ENCODE measurements around the gene MID1.

MID1 gene

DNA sequence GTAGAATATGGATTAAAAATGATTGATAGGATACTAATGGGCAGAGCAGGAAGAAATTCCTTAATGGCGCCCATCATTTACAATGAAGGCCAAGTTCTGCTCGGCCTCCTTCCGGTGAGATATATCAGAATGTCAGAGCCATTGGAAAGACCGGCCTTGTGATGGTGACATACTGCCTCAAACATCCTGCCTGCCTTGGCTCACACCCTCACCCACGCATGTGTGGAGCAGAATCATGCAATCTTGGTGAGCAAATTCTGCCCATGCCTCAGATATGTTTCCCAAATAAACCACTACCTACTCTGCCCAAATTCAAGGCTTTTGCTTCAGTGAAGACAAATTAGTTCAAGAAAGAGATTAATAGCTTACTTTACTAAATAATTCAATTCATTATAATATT, 163.3 kb downstream of the MID1 start:
- peaks cover 57% of the 10 kb centered on the region for H3K36me3 ChIP-seq (ENCODE audit: insufficient read depth, low read depth, low read length)
- H3K27ac ChIP-seq (ENCODE audit: low read length) = no peak overlapping the region
- no peaks in the 10 kb centered on the region for H3K27me3 ChIP-seq (ENCODE audit: insufficient read depth, low read length)
- H3K4me3 ChIP-seq (ENCODE audit: low read length) = no peak overlapping the region
- H3K9ac ChIP-seq (ENCODE audit: low read depth, low read length) = no peak overlapping the region
- no peaks in the 10 kb centered on the region for H3K4me1 ChIP-seq (ENCODE audit: insufficient read depth, low read length)
- no peaks in the 10 kb centered on the region for H3K9me3 ChIP-seq (ENCODE audit: insufficient read depth, low read depth, low read length)

DNA sequence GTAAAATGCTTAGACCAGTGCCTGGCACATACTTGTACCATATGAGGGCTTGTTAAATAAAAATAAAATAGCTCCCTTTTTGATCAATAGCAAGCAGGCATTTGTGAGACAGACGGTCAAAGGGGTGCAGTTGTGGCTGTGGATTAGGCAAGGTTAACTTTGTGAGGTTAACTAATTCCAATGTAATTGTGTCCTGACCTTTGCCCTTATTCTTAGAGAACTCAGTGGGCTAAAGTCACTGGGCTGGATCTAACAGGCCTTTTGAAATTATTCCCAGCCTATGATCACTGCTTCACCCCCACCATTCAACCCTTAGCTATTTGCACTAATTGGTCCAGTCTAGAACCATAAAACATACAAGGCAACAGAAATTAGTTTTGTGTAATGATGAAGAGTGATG, 166.4 kb downstream of the MID1 start:
- H3K27ac ChIP-seq (ENCODE audit: low read length) = no peak overlapping the region
- no peaks in the 10 kb centered on the region for H3K27me3 ChIP-seq (ENCODE audit: insufficient read depth, low read length)
- H3K9me3 ChIP-seq (ENCODE audit: insufficient read depth, low read depth, low read length) = no peaks in the 10 kb centered on the region
- H3K4me3 ChIP-seq (ENCODE audit: low read length) = no peak overlapping the region
- no peak overlapping the region for H3K9ac ChIP-seq (ENCODE audit: low read depth, low read length)
- H3K4me1 ChIP-seq (ENCODE audit: insufficient read depth, low read length) = no peaks in the 10 kb centered on the region
- H3K36me3 ChIP-seq (ENCODE audit: insufficient read depth, low read depth, low read length) = peaks cover 58% of the 10 kb centered on the region

DNA sequence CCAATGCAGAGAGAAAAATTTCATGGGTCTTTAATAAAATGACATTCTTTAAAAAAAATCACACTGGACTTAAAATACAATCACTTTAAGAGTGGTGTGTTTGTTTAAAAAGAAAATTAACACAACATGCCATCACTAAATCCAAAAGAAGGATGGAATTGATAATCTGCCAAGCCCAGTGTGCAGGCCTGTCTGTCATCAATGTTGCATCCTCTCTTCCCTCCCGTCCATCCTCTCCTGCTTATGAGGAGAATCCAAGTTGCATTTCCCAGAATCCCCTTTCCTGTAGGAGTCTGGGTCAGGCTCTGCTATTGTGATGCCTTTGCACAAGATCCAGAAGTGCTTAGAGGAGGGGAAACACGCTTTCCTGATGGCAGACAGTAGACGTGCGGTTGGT, 169.4 kb downstream of the MID1 start:
- Histone ChIP-seq H3K4me1 (ENCODE audit: insufficient read depth, low read length) (no peaks in the 10 kb centered on the region), H3K27me3 (ENCODE audit: insufficient read depth, low read length) (no peaks in the 10 kb centered on the region), H3K4me3 (ENCODE audit: low read length) (no peak overlapping the region), H3K9ac (ENCODE audit: low read depth, low read length) (no peak overlapping the region), H3K9me3 (ENCODE audit: insufficient read depth, low read depth, low read length) (no peaks in the 10 kb centered on the region), H3K36me3 (ENCODE audit: insufficient read depth, low read depth, low read length) (peaks cover 59% of the 10 kb centered on the region), H3K27ac (ENCODE audit: low read length) (no peak overlapping the region)

- H3K9me3 ChIP-seq (ENCODE audit: insufficient read depth, low read depth, low read length) = no peaks in the 10 kb centered on the region
- no peak overlapping the region for H3K9ac ChIP-seq (ENCODE audit: low read depth, low read length)
- H3K4me1 ChIP-seq (ENCODE audit: insufficient read depth, low read length) = no peaks in the 10 kb centered on the region
- H3K4me3 ChIP-seq (ENCODE audit: low read length) = no peak overlapping the region
- H3K27me3 ChIP-seq (ENCODE audit: insufficient read depth, low read length) = no peaks in the 10 kb centered on the region
- H3K36me3 ChIP-seq (ENCODE audit: insufficient read depth, low read depth, low read length) = peaks cover 59% of the 10 kb centered on the region
- no peak overlapping the region for H3K27ac ChIP-seq (ENCODE audit: low read length)
Measured at GRCh38 chrX:10450229-10450958, 170.0 kb downstream of the MID1 start.

DNA sequence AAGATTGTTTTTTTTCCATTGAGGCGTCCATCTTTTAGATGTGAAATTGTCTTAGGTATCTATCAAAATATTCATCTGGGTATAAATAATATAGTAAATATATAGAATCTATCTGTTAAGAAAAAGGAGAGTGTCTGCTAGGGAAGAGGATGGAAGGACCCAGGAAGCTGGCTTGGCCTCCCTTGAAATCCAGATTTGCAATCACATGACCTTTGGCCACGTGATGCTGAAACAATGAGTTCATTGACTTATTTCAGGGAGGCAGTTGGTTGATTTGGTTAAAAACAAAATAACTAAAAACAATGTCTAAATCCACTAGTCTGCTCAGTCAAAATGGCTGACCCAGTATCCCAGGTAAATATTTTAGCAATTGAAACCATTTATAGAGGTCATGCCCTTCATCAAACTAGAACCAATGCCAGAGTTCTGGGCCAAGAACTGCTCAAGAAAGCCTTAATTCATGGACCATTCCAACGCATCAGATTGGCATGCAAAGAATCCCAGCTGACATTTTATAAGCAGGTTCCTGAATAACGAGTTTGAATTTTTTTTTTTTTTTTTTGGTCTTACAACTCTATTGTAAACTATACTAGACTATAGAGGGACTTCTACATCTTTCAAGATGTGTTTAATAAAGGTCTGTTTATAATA, 172.7 kb downstream of the MID1 start:
- no peak overlapping the region for H3K9ac ChIP-seq (ENCODE audit: low read depth, low read length)
- no peak overlapping the region for H3K4me3 ChIP-seq (ENCODE audit: low read length)
- H3K4me1 ChIP-seq (ENCODE audit: insufficient read depth, low read length) = no peaks in the 10 kb centered on the region
- no peaks in the 10 kb centered on the region for H3K9me3 ChIP-seq (ENCODE audit: insufficient read depth, low read depth, low read length)
- no peak overlapping the region for H3K27ac ChIP-seq (ENCODE audit: low read length)
- H3K36me3 ChIP-seq (ENCODE audit: insufficient read depth, low read depth, low read length) = peaks cover 33% of the 10 kb centered on the region
- H3K27me3 ChIP-seq (ENCODE audit: insufficient read depth, low read length) = no peaks in the 10 kb centered on the region

DNA sequence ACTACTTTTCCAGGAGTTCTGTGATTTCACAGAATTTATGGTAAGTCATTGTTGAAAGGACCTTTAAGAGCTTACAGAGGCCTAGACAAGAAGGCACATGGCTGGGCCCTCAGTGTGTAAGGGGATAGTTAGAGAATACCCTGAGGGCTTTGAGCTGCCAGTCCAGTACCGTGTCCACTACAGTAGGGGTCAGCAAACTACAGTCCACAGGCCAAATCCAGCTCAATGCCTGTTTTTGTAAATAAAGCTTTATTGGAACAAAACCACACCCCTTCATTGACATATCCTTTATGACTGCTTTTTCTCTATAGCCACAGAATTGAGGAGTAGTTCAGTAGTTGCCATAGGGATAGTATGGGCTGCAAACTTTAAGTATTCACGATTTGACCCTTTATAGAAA, 176.2 kb downstream of the MID1 start:
- Histone ChIP-seq H3K27me3 (ENCODE audit: insufficient read depth, low read length) (no peaks in the 10 kb centered on the region), H3K9ac (ENCODE audit: low read depth, low read length) (no peak overlapping the region), H3K27ac (ENCODE audit: low read length) (no peak overlapping the region), H3K9me3 (ENCODE audit: insufficient read depth, low read depth, low read length) (no peaks in the 10 kb centered on the region), H3K4me3 (ENCODE audit: low read length) (no peak overlapping the region), H3K4me1 (ENCODE audit: insufficient read depth, low read length) (0 out of 2 replicates have a peak, but pooled peaks cover 3% of the 10 kb centered on the region), H3K36me3 (ENCODE audit: insufficient read depth, low read depth, low read length) (peaks cover 14% of the 10 kb centered on the region; the same call in 1 of the 2 replicates)

- H3K4me3 ChIP-seq (ENCODE audit: low read length) = peak overlapping the region; percentile 20; the same call in 1 of the 2 replicates
- no peaks in the 10 kb centered on the region for H3K9me3 ChIP-seq (ENCODE audit: insufficient read depth, low read depth, low read length)
- H3K27ac ChIP-seq (ENCODE audit: low read length) = no peak overlapping the region
- no peak overlapping the region for H3K9ac ChIP-seq (ENCODE audit: low read depth, low read length)
- H3K36me3 ChIP-seq (ENCODE audit: insufficient read depth, low read depth, low read length) = no peaks in the 10 kb centered on the region
- 0 out of 2 replicates have a peak, but pooled peaks cover 3% of the 10 kb centered on the region for H3K4me1 ChIP-seq (ENCODE audit: insufficient read depth, low read length)
- no peaks in the 10 kb centered on the region for H3K27me3 ChIP-seq (ENCODE audit: insufficient read depth, low read length)
Measured at GRCh38 chrX:10441464-10441863, 178.9 kb downstream of the MID1 start.

- Histone ChIP-seq H3K27me3 (ENCODE audit: insufficient read depth, low read length) (no peaks in the 10 kb centered on the region), H3K9ac (ENCODE audit: low read depth, low read length) (no peak overlapping the region), H3K9me3 (ENCODE audit: insufficient read depth, low read depth, low read length) (no peaks in the 10 kb centered on the region), H3K4me1 (ENCODE audit: insufficient read depth, low read length) (no peaks in the 10 kb centered on the region), H3K4me3 (ENCODE audit: low read length) (no peak overlapping the region), H3K27ac (ENCODE audit: low read length) (no peak overlapping the region), H3K36me3 (ENCODE audit: insufficient read depth, low read depth, low read length) (no peaks in the 10 kb centered on the region)
Measured at GRCh38 chrX:10433296-10433965, 187.0 kb downstream of the MID1 start.

- H3K9me3 ChIP-seq (ENCODE audit: insufficient read depth, low read depth, low read length) = no peaks in the 10 kb centered on the region
- no peak overlapping the region for H3K27ac ChIP-seq (ENCODE audit: low read length)
- no peaks in the 10 kb centered on the region for H3K36me3 ChIP-seq (ENCODE audit: insufficient read depth, low read depth, low read length)
- no peak overlapping the region for H3K9ac ChIP-seq (ENCODE audit: low read depth, low read length)
- H3K4me3 ChIP-seq (ENCODE audit: low read length) = no peak overlapping the region
- no peaks in the 10 kb centered on the region for H3K4me1 ChIP-seq (ENCODE audit: insufficient read depth, low read length)
- H3K27me3 ChIP-seq (ENCODE audit: insufficient read depth, low read length) = no peaks in the 10 kb centered on the region
Measured at GRCh38 chrX:10429908-10430307, 190.5 kb downstream of the MID1 start.

GRCh38 chrX:10427249-10427648, 193.1 kb downstream of the MID1 start:
- Histone ChIP-seq H3K4me3 (ENCODE audit: low read length) (no peak overlapping the region), H3K9ac (ENCODE audit: low read depth, low read length) (no peak overlapping the region), H3K27me3 (ENCODE audit: insufficient read depth, low read length) (no peaks in the 10 kb centered on the region), H3K9me3 (ENCODE audit: insufficient read depth, low read depth, low read length) (no peaks in the 10 kb centered on the region), H3K36me3 (ENCODE audit: insufficient read depth, low read depth, low read length) (no peaks in the 10 kb centered on the region), H3K27ac (ENCODE audit: low read length) (no peak overlapping the region), H3K4me1 (ENCODE audit: insufficient read depth, low read length) (no peaks in the 10 kb centered on the region)

DNA sequence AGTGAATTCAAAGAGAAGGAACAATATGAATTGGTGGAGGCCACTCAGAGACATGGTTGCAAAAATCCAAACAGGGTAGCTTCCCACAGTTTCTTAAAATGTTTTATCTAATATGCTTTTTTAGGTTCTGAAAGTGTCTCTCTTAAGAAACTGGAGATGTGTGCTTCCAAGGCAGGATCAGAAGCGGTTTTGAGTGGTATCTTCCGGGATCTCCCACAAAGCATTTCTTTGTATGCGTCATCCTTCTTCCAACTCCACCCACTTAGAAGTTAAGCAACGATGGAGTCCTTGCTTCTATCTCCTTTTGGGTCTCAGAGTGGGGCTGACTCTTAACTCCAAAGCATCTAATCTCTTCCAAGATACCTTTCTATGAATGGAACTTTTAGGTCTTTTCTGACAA, 196.7 kb downstream of the MID1 start:
- H3K27me3 ChIP-seq (ENCODE audit: insufficient read depth, low read length) = no peaks in the 10 kb centered on the region
- no peaks in the 10 kb centered on the region for H3K9me3 ChIP-seq (ENCODE audit: insufficient read depth, low read depth, low read length)
- no peak overlapping the region for H3K27ac ChIP-seq (ENCODE audit: low read length)
- H3K36me3 ChIP-seq (ENCODE audit: insufficient read depth, low read depth, low read length) = no peaks in the 10 kb centered on the region
- H3K9ac ChIP-seq (ENCODE audit: low read depth, low read length) = no peak overlapping the region
- no peaks in the 10 kb centered on the region for H3K4me1 ChIP-seq (ENCODE audit: insufficient read depth, low read length)
- H3K4me3 ChIP-seq (ENCODE audit: low read length) = no peak overlapping the region

DNA sequence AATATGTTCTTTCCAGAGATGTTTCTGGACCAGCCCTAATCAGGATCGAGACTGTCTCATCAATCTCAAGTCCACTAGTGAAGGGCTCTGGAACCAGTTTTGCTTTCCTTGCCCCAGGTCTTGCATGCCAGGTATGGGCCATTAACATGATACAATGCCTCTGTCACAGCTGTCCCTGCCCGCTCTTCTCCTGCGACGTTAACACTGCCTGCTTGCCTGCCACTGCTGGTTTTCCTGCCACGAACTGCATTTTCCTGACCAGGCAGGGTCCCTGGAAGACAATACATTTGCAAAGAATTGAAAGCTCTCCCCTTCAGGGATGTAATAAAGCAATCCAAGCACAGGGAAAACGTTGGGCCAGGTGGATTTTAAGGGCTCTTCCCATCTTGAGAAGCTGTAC, 200.3 kb downstream of the MID1 start:
- Histone ChIP-seq H3K27ac (ENCODE audit: low read length) (no peak overlapping the region), H3K9ac (ENCODE audit: low read depth, low read length) (no peak overlapping the region), H3K36me3 (ENCODE audit: insufficient read depth, low read depth, low read length) (no peaks in the 10 kb centered on the region), H3K4me3 (ENCODE audit: low read length) (no peak overlapping the region), H3K9me3 (ENCODE audit: insufficient read depth, low read depth, low read length) (no peaks in the 10 kb centered on the region), H3K27me3 (ENCODE audit: insufficient read depth, low read length) (no peaks in the 10 kb centered on the region), H3K4me1 (ENCODE audit: insufficient read depth, low read length) (no peaks in the 10 kb centered on the region)
